Right renal cortex interstitium (tissue), 3 donors: ENCODE measurements around the gene GALNT9. TPM values are rescaled to one million over a fixed set of nuclear protein-coding genes. Genes with fewer than 3 reads are reported as not detected.
"Not testable (repeated sequence)": the region's sequence is repeated elsewhere in the genome, so short reads cannot be mapped to it uniquely, and the experiment has no call there.

Experiments
- DNase-seq, 3 donors: peaks; one replicate each; pipeline ENCODE4 v3.0.0-alpha.2; 2013; ENCODE audit warnings: low read depth in 3 of 3, low spot score in 2 of 3
- polyA plus RNA-seq, 3 donors: library from polyadenylated mRNA; unstranded; fragments of 120-200 nt; gene quantifications; one replicate each; pipeline ENCODE4 v1.2.1, GENCODE V29; 2013; ENCODE audit not compliant: insufficient read length in 3 of 3

The GALNT9 gene
- polyA plus RNA-seq, 3 donors = 6.2 to 8.0 (median 7.1) TPM

GRCh38 chr12:132315951-132316350, 13.4 kb downstream of the GALNT9 start:
- no peak for DNase-seq

- DNase-seq = no peak
Observed at GRCh38 chr12:132315507-132315906, 13.9 kb downstream of the GALNT9 start.

- DNase-seq = no peak
Observed at GRCh38 chr12:132314516-132315233, 14.7 kb downstream of the GALNT9 start.

- DNase-seq = no peak
Observed at GRCh38 chr12:132314035-132314434, 15.4 kb downstream of the GALNT9 start.

GRCh38 chr12:132313182-132313581, 16.2 kb downstream of the GALNT9 start:
- no peak for DNase-seq

GRCh38 chr12:132312516-132312915, 16.9 kb downstream of the GALNT9 start:
- DNase-seq = no peak

GRCh38 chr12:132311201-132311915, 18.0 kb downstream of the GALNT9 start:
- no peak for DNase-seq

GRCh38 chr12:132310181-132311040, 19.0 kb downstream of the GALNT9 start:
- DNase-seq = no peak

- DNase-seq = no peak
Observed at GRCh38 chr12:132309596-132310086, 19.7 kb downstream of the GALNT9 start.

- no peak for DNase-seq
Observed at GRCh38 chr12:132308853-132309595, 20.4 kb downstream of the GALNT9 start.

- no peak for DNase-seq
Observed at GRCh38 chr12:132307976-132308852, 21.2 kb downstream of the GALNT9 start.

- DNase-seq = no peak
Observed at GRCh38 chr12:132306885-132307191, 22.6 kb downstream of the GALNT9 start.

- DNase-seq = no peak
Observed at GRCh38 chr12:132305991-132306884, 23.2 kb downstream of the GALNT9 start.

- no peak for DNase-seq
Observed at GRCh38 chr12:132305560-132305966, 23.8 kb downstream of the GALNT9 start.

GRCh38 chr12:132304866-132305265, 24.5 kb downstream of the GALNT9 start:
- not testable (repeated sequence) for DNase-seq

GRCh38 chr12:132303853-132304373, 25.5 kb downstream of the GALNT9 start:
- not testable (repeated sequence) for DNase-seq

GRCh38 chr12:132302466-132303358, 26.7 kb downstream of the GALNT9 start:
- DNase-seq = no peak
